Measurements from ENCODE around the gene SLC35D2. TPM values are rescaled to one million over a fixed set of nuclear protein-coding genes. Genes with fewer than 3 reads are reported as not detected.
"Not testable (repeated sequence)": the region's sequence is repeated elsewhere in the genome, so short reads cannot be mapped to it uniquely, and the experiment has no call there.

Gene SLC35D2
- total RNA-seq, 2 donors from 2014 or later, result 1.5 to 1.8 TPM

- ATAC-seq (no peak), DNase-seq (ENCODE audit: low spot score in 2 of 2) (no peak)
- Mint-ChIP-seq H3K9me3 (no peaks in the 10 kb centered on the region), H3K27ac (peak overlapping the region in 1 of 2 donors; percentile 22), H3K36me3 (peaks cover 0 to 6% of the 10 kb centered on the region in 2 donors)
Observed at GRCh38 chr9:96381125-96381524, 2.4 kb downstream of the SLC35D2 start.

DNA sequence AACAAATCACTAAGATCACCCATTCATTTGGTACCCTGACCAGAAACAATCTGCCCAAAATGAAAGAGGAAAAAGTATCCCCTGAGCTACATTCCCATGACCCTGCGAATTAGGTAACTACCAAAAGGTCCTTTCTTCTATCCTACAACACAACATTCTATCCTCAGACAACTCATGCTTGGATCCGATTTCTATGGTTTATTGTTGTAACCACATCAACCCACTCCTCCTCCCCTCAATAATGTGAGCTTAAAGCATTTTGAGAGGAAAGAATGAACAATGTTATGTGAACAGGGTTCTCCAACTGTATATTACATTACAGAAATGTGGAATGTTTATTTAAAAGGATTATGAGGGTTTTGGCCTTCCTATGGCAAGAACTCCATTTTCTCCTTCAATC lies 4.0 kb downstream of the SLC35D2 start:
- H3K9me3 Mint-ChIP-seq, result no peaks in the 10 kb centered on the region
- no peak for ATAC-seq
- DNase-seq (ENCODE audit: low spot score in 2 of 2), result no peak
- peaks cover 0 to 6% of the 10 kb centered on the region in 2 donors for H3K36me3 Mint-ChIP-seq
- no peak overlapping the region for H3K27ac Mint-ChIP-seq

DNA sequence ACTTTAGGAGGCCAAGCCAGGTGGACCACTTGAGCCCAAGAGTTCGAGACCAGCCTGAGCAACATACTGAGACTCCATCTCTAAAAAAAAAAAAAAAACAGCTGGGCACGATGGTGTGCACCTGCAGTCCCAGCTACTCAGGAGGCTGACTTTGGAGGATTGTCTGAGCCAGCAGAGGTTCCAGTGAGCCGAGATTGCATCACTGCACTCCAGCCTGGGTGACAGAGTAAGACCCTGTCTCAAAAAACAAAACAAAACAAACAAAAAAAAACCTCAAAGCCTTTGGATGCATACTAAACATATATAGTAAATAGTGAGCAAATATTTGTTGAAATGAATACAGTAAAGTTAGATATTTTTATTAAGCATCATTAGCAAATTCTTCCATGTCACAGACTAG lies 5.3 kb downstream of the SLC35D2 start:
- no peak overlapping the region for H3K27ac Mint-ChIP-seq

DNA sequence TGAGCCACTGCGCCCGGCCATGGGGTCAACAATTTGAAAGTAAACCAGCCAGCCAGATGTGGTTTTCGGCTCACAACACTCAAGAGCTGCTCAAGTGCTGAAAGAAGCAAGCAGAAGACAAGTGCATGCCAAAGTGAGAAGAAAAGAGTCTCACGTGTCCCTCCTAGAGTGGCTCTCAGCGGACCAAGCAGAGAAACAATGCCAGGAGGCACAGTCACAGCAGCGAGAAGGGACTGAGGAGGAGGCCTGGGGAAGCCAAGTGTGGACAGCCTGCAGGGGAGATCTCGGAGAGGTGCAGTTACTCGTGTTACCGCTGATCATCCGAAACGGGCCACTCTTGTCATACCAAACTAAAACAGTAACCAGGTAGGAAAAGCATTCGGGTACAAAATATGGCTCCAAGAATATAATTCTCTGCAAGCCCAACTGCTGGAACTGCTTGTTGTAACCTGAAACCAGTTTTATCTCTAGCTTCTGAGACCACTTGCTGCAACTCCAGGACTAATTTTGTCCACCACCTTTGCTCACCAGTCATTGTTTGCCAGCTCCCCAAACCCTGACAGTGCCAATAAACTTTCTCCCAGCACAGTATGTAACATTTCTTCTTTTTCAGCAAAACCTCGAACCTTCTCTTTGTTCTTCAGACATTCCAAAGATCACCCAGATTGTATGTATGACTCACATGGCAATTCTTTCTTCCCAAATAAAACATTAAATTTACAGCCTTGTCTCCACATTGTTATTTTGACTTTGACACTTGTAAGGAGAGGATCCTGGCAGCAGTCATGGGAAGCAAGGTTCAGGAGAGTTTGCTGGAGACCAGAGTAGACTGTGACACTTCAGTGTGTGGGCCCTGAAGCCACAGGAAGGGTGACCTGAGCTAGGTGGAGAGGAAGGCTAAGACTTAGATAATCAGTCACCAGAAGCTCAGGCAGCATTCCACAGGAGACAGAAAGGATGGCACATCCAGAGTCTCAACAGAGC lies 6.3 kb downstream of the SLC35D2 start:
- H3K27ac Mint-ChIP-seq, result no peak overlapping the region
- DNase-seq (ENCODE audit: low spot score in 2 of 2) (no peak), ATAC-seq (no peak)
- no peaks in the 10 kb centered on the region for H3K9me3 Mint-ChIP-seq
- no peaks in the 10 kb centered on the region for H3K36me3 Mint-ChIP-seq

More for the DNA sequence above, 5.3 kb downstream of the SLC35D2 start:
- no peaks in the 10 kb centered on the region for H3K36me3 Mint-ChIP-seq
- DNase-seq (ENCODE audit: low spot score in 2 of 2), result no peak
- H3K9me3 Mint-ChIP-seq, result no peaks in the 10 kb centered on the region
- no peak for ATAC-seq

- ATAC-seq; H3K9me3 Mint-ChIP-seq; DNase-seq (ENCODE audit: low spot score in 2 of 2); H3K36me3 Mint-ChIP-seq: not testable (repeated sequence)
- peak overlapping the region in 1 of 2 donors; percentile 77 for H3K27ac Mint-ChIP-seq
Observed at GRCh38 chr9:96375507-96375906, 8.0 kb downstream of the SLC35D2 start.

DNA sequence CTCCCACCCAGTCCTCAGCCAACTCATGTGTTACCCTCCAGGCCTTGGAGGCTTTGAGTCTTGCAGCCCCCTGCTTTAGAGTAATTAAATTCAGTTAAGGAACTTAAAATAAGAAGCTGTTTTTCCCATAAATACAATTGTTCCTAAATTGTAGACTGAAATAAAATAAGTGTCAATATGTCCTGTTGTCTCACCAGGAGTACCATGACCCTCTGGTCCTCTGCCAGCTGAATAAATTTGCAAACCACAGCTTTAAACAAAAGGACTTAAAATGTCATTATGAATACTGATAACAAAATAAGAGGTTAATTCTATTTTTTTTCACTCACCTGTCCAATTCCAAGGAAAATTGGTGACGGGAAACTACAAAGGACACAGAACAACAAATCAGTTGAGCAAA lies 15.6 kb downstream of the SLC35D2 start:
- Mint-ChIP-seq H3K9me3 (no peaks in the 10 kb centered on the region), H3K27ac (no peak overlapping the region), H3K36me3 (no peaks in the 10 kb centered on the region)
- no peak for ATAC-seq
- DNase-seq (ENCODE audit: low spot score in 2 of 2), result no peak

DNA sequence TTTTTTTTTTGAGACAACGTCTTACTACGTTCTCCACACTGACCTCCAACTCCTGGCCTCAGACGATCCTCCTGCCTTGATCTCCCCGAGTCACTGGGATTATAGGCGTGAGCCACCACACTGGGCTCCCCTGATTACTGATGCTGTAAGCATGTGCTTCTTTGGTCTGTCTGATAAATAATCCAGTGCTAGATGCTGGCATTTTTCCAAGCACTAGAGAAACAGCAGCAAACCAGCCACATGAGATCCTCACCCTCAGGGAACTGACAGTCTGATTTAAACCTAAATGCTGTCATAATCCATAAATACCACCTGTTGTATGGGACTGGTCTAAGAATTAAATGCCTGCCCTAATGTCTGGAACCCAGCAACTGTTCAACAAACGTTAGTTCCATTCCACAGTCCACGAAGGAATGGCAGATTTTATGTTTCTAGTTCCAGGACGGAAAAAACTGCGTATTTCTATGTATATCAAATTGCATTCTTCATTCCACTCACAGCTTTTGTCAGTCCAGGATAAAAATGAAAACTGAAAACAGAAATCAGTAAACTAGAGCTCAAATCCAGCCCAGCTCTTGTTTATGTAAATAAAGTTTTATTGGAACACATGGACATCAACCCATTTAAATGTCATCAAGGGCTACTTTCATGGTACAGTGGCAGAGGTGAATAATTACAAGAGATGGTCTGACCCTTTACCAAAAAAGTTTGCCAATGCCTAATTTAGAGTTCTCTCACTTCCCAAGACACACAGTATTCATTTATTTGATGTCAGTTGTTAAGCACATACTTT lies 20.1 kb downstream of the SLC35D2 start:
- Mint-ChIP-seq H3K27ac (peak overlapping the region in 1 of 2 donors; percentile 84), H3K9me3 (no peaks in the 10 kb centered on the region), H3K36me3 (no peaks in the 10 kb centered on the region)
- DNase-seq (ENCODE audit: low spot score in 2 of 2), result no peak
- no peak for ATAC-seq

GRCh38 chr9:96362119-96362518 lies 21.4 kb downstream of the SLC35D2 start:
- not testable (repeated sequence) for H3K9me3 Mint-ChIP-seq; H3K27ac Mint-ChIP-seq; ATAC-seq; H3K36me3 Mint-ChIP-seq; DNase-seq (ENCODE audit: low spot score in 2 of 2)

- no peak overlapping the region for H3K27ac Mint-ChIP-seq
- no peak for DNase-seq (ENCODE audit: low spot score in 2 of 2)
- ATAC-seq, result no peak
- no peaks in the 10 kb centered on the region for H3K9me3 Mint-ChIP-seq
- no peaks in the 10 kb centered on the region for H3K36me3 Mint-ChIP-seq
Observed at GRCh38 chr9:96361668-96362067, 21.8 kb downstream of the SLC35D2 start.

GRCh38 chr9:96360976-96361375 lies 22.5 kb downstream of the SLC35D2 start:
- Mint-ChIP-seq H3K36me3 (no peaks in the 10 kb centered on the region), H3K9me3 (no peaks in the 10 kb centered on the region), H3K27ac (no peak overlapping the region)
- DNase-seq (ENCODE audit: low spot score in 2 of 2), result no peak
- peak in 1 of 2 donors; percentile 44 for ATAC-seq

GRCh38 chr9:96360523-96360922 lies 23.0 kb downstream of the SLC35D2 start:
- ATAC-seq; H3K36me3 Mint-ChIP-seq; H3K9me3 Mint-ChIP-seq; H3K27ac Mint-ChIP-seq; DNase-seq (ENCODE audit: low spot score in 2 of 2): not testable (repeated sequence)

GRCh38 chr9:96350866-96351265 lies 32.6 kb downstream of the SLC35D2 start:
- H3K9me3 Mint-ChIP-seq, result peaks cover 0 to 5% of the 10 kb centered on the region in 2 donors
- DNase-seq (ENCODE audit: low spot score in 2 of 2), result no peak
- ATAC-seq, result no peak
- H3K36me3 Mint-ChIP-seq, result peaks cover 0 to 6% of the 10 kb centered on the region in 2 donors
- H3K27ac Mint-ChIP-seq, result no peak overlapping the region

GRCh38 chr9:96348261-96348660 lies 35.2 kb downstream of the SLC35D2 start:
- Mint-ChIP-seq H3K27ac (no peak overlapping the region), H3K36me3 (peaks cover 0 to 6% of the 10 kb centered on the region in 2 donors), H3K9me3 (peaks cover 0 to 5% of the 10 kb centered on the region in 2 donors)
- DNase-seq (ENCODE audit: low spot score in 2 of 2) (no peak), ATAC-seq (no peak)

- H3K27ac Mint-ChIP-seq, result no peak overlapping the region
- DNase-seq (ENCODE audit: low spot score in 2 of 2) (no peak), ATAC-seq (no peak)
- peaks cover 0 to 5% of the 10 kb centered on the region in 2 donors for H3K9me3 Mint-ChIP-seq
- peaks cover 0 to 6% of the 10 kb centered on the region in 2 donors for H3K36me3 Mint-ChIP-seq
Observed at GRCh38 chr9:96345551-96345950, 38.0 kb downstream of the SLC35D2 start.

- no peak for ATAC-seq
- Mint-ChIP-seq H3K27ac (no peak overlapping the region), H3K36me3 (peaks cover 0 to 6% of the 10 kb centered on the region in 2 donors), H3K9me3 (peaks cover 0 to 5% of the 10 kb centered on the region in 2 donors)
- no peak for DNase-seq (ENCODE audit: low spot score in 2 of 2)
Observed at GRCh38 chr9:96344458-96345180, 38.9 kb downstream of the SLC35D2 start.

DNA sequence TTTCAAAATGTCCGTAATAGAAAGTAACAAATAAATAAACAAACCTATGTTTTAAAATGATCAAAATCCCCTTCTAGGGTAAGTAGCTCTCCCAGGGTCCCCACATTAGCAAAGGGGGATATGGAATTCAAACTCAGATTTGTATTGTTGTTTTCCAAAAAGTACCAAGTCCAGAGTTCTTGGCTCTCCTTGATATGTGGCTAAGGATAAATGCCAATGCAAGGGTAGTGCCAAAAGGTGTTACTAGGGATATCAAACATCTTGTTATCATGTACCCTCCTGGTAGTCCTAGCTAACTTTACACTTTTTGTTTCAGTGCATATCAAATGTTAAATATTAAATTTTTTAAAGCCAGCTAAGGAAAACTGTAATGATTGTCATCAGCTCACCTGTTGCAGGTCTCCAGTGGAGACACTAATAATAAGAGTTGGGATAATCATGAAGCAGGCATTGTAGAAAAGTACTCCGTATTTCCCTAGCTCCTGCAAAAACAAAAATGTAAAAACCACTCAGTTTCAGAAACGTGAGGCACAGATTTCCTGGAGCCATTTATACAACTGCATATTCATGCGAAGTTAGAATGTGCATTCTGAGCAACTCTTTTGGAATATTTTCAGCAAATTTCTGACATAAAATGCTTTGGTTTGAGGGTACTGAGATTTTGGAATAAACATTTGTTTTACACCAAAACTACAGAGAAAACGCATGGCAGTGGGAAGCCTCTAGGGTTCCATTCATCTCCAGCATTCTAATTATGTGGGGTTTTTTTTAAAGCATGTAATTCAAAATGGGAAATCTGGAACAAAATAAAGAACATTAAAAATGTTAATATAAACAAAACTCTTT lies 39.8 kb downstream of the SLC35D2 start:
- Mint-ChIP-seq H3K27ac (no peak overlapping the region), H3K9me3 (peaks cover 0 to 5% of the 10 kb centered on the region in 2 donors), H3K36me3 (peaks cover 0 to 6% of the 10 kb centered on the region in 2 donors)
- DNase-seq (ENCODE audit: low spot score in 2 of 2), result no peak
- ATAC-seq, result no peak
